ENCODE results near the gene LDB3. TPM values are rescaled to one million over a fixed set of nuclear protein-coding genes. Genes with fewer than 3 reads are reported as not detected.

The LDB3 gene
- total RNA-seq, 1 donor from 2014 or later: 92.0 TPM

- peak overlapping the region; percentile 94 for H3K27ac Mint-ChIP-seq (ENCODE audit: unreplicated experiment)
- peaks cover 57% of the 10 kb centered on the region for H3K4me1 Mint-ChIP-seq (ENCODE audit: low read depth, unreplicated experiment)
- peak; percentile 89 for DNase-seq
- peaks cover 32% of the 10 kb centered on the region for H3K27me3 Mint-ChIP-seq (ENCODE audit: unreplicated experiment)
- TF ChIP-seq CTCF (IDR thresholded peaks at IDR 0.05; ENCODE audit: partially characterized antibody, unreplicated experiment): no peak
- peak overlapping the region; percentile 78 for H3K4me3 Mint-ChIP-seq (ENCODE audit: unreplicated experiment)
- H3K36me3 Mint-ChIP-seq (ENCODE audit: unreplicated experiment): no peaks in the 10 kb centered on the region
- peaks cover 31% of the 10 kb centered on the region for H3K9me3 Mint-ChIP-seq (ENCODE audit: unreplicated experiment)
Observed at GRCh38 chr10:86666538-86666937, 1.8 kb upstream of the LDB3 start.

DNA sequence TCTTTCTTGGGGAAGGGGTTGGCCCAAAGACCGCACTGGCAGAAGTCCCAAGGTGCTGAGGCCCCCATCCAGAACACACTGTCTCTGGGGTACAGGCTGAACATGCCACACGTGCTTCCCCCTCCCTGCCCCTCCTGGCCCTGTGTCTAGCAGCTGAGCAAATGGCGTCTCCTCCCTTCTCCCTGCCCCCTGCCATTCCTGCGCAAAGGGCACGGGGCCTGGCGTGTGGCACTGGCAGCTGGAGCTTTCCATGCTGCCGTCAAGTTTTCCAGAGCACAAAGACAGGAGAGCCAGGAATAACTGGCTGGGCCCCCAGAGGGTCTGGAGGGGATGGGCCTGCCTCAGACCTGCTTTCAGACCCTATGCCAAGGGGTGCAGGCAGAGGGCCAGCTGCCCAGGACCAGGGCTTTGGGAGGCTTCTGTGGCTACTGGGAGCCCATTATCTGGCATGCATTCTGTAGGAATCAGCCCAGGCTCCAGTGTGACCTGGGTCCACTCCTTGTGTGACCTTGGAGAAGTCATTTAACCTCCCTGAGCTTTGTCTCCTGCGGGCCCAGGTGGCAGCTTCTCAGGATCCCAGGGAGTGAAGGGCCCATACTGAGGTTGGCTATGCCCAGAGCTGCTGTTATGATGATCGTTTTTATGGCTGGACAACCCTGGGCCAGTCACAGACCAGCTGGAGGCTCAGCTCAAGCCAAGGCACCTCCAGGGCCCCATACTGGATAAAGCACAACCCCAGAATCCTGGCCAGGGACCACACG is 710 bp upstream of the LDB3 start:
- DNase-seq: no peak
- no peaks in the 10 kb centered on the region for H3K36me3 Mint-ChIP-seq (ENCODE audit: unreplicated experiment)
- H3K4me3 Mint-ChIP-seq (ENCODE audit: unreplicated experiment): peak overlapping the region; percentile 78
- H3K4me1 Mint-ChIP-seq (ENCODE audit: low read depth, unreplicated experiment): peaks cover 59% of the 10 kb centered on the region
- peaks cover 28% of the 10 kb centered on the region for H3K9me3 Mint-ChIP-seq (ENCODE audit: unreplicated experiment)
- peak overlapping the region; percentile 94 for H3K27ac Mint-ChIP-seq (ENCODE audit: unreplicated experiment)
- H3K27me3 Mint-ChIP-seq (ENCODE audit: unreplicated experiment): peaks cover 29% of the 10 kb centered on the region
- no peak for TF ChIP-seq CTCF (IDR thresholded peaks at IDR 0.05; ENCODE audit: partially characterized antibody, unreplicated experiment)

DNA sequence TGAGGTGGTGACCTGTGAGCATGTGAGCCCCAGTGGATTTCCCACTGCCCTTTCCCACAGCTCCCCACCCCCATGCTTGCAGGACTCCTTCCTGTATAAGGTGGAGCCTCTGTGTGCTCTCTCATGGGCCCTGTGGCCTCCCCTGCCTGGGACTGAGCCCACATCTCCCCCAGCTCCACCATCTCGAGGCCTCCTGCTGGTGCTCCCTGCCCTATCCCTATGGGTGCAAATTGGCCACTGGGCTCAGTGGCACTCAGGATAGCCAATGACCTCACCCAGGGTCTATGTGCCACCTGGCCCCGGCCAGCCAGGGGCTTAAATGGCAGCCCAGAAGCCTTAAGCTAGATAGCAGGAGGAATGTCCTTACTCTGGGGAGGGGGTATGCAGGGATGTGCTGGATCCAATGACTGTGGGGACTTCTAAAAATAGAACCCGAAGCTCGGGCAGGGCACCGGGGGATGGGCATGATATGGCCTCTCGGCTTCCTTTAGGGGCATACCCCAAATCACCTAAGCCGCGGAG is 2.0 kb downstream of the LDB3 start:
- no peak for TF ChIP-seq CTCF (IDR thresholded peaks at IDR 0.05; ENCODE audit: partially characterized antibody, unreplicated experiment)
- H3K4me3 Mint-ChIP-seq (ENCODE audit: unreplicated experiment): peak overlapping the region; percentile 49

DNA sequence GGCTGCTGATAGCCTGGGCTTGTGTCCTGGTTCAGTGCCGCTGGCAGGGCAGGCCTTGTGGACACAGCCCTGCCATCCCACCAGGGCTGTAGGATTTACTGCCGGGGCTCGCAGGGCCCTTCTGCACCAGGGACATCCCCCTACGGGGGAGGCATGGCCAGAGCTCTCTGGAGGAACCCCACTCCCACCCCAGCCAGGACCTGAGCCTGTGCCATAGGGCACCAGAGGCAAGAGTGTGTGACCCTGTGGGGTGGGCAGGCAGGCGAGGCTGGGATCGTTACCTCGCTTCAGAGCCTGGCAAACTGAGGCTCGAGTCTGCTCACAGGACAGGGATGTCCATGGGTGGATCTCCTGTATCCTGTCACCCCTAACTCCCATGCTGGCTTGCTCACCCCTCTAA is 2.6 kb downstream of the LDB3 start:
- H3K27ac Mint-ChIP-seq (ENCODE audit: unreplicated experiment): peak overlapping the region; percentile 64
- DNase-seq: no peak
- TF ChIP-seq CTCF (IDR thresholded peaks at IDR 0.05; ENCODE audit: partially characterized antibody, unreplicated experiment): no peak
- peaks cover 37% of the 10 kb centered on the region for H3K27me3 Mint-ChIP-seq (ENCODE audit: unreplicated experiment)
- H3K4me1 Mint-ChIP-seq (ENCODE audit: low read depth, unreplicated experiment): peaks cover 63% of the 10 kb centered on the region
- H3K4me3 Mint-ChIP-seq (ENCODE audit: unreplicated experiment): peak overlapping the region; percentile 46
- no peaks in the 10 kb centered on the region for H3K36me3 Mint-ChIP-seq (ENCODE audit: unreplicated experiment)
- H3K9me3 Mint-ChIP-seq (ENCODE audit: unreplicated experiment): peaks cover 33% of the 10 kb centered on the region

More for the DNA sequence above, 2.0 kb downstream of the LDB3 start:
- Mint-ChIP-seq H3K27me3 (ENCODE audit: unreplicated experiment) (peaks cover 33% of the 10 kb centered on the region), H3K4me1 (ENCODE audit: low read depth, unreplicated experiment) (peaks cover 64% of the 10 kb centered on the region), H3K9me3 (ENCODE audit: unreplicated experiment) (peaks cover 34% of the 10 kb centered on the region), H3K36me3 (ENCODE audit: unreplicated experiment) (no peaks in the 10 kb centered on the region), H3K27ac (ENCODE audit: unreplicated experiment) (peak overlapping the region; percentile 94)
- DNase-seq: no peak

GRCh38 chr10:86671419-86671818 is 3.1 kb downstream of the LDB3 start:
- H3K9me3 Mint-ChIP-seq (ENCODE audit: unreplicated experiment): peaks cover 28% of the 10 kb centered on the region
- TF ChIP-seq CTCF (IDR thresholded peaks at IDR 0.05; ENCODE audit: partially characterized antibody, unreplicated experiment): no peak
- peak overlapping the region; percentile 78 for H3K4me3 Mint-ChIP-seq (ENCODE audit: unreplicated experiment)
- DNase-seq: no peak
- H3K4me1 Mint-ChIP-seq (ENCODE audit: low read depth, unreplicated experiment): peaks cover 60% of the 10 kb centered on the region
- H3K27me3 Mint-ChIP-seq (ENCODE audit: unreplicated experiment): peaks cover 34% of the 10 kb centered on the region
- peak overlapping the region; percentile 64 for H3K27ac Mint-ChIP-seq (ENCODE audit: unreplicated experiment)
- H3K36me3 Mint-ChIP-seq (ENCODE audit: unreplicated experiment): no peaks in the 10 kb centered on the region

All from glutamatergic neuron (in vitro differentiated cells).